NCI-H1436 (cell line): Measurements from ENCODE around the gene EGLN2.
"Not testable (repeated sequence)": the region's sequence is repeated elsewhere in the genome, so short reads cannot be mapped to it uniquely, and the experiment has no call there.

Experiments used
- DNase-seq: peaks from one replicate; lab custom pipeline; 2025; lab: John Stamatoyannopoulos, UW

EGLN2 gene

GRCh38 chr19:40798683-40799557 lies at the start of gene EGLN2:
TSS of gene EGLN2 (plus strand) at chr19:40799191. CDS start at chr19:40800573, 1,382 bp downstream.
- DNase-seq = peak; percentile 99

- peak; percentile 100 for DNase-seq
Observed at GRCh38 chr19:40750058-40750873, 48.7 kb upstream of the EGLN2 start, which contains the start of gene ACTMAP. TSS of gene ACTMAP (minus strand) at chr19:40750477. CDS start at chr19:40749803, 674 bp downstream.

GRCh38 chr19:40750874-40751537 lies 48.0 kb upstream of the EGLN2 start, which contains the start of gene SNRPA:
TSS of gene SNRPA (plus strand) at chr19:40751203. CDS start at chr19:40751409, 206 bp downstream.
- DNase-seq = peak; percentile 98

- no peak for DNase-seq
Observed at GRCh38 chr19:40752257-40752781, 46.7 kb upstream of the EGLN2 start.

GRCh38 chr19:40754611-40755247 lies 44.3 kb upstream of the EGLN2 start:
- no peak for DNase-seq

- no peak for DNase-seq
Observed at GRCh38 chr19:40755248-40755624, 43.8 kb upstream of the EGLN2 start.

GRCh38 chr19:40755791-40756190 lies 43.2 kb upstream of the EGLN2 start:
- no peak for DNase-seq

- DNase-seq = no peak
Observed at GRCh38 chr19:40756502-40757110, 42.4 kb upstream of the EGLN2 start.

- no peak for DNase-seq
Observed at GRCh38 chr19:40758491-40758890, 40.5 kb upstream of the EGLN2 start.

GRCh38 chr19:40759352-40759751 lies 39.6 kb upstream of the EGLN2 start:
- no peak for DNase-seq

GRCh38 chr19:40762754-40763470 lies 36.1 kb upstream of the EGLN2 start:
- DNase-seq = no peak

GRCh38 chr19:40763526-40763925 lies 35.5 kb upstream of the EGLN2 start:
- DNase-seq = no peak

GRCh38 chr19:40763963-40764362 lies 35.0 kb upstream of the EGLN2 start:
- DNase-seq = no peak

GRCh38 chr19:40766385-40766784 lies 32.6 kb upstream of the EGLN2 start:
- not testable (repeated sequence) for DNase-seq

- DNase-seq = no peak
Observed at GRCh38 chr19:40768869-40769268, 30.1 kb upstream of the EGLN2 start.

GRCh38 chr19:40771101-40771862 lies 27.7 kb upstream of the EGLN2 start:
- DNase-seq = not testable (repeated sequence)

- DNase-seq = no peak
Observed at GRCh38 chr19:40774916-40775631, 23.9 kb upstream of the EGLN2 start, which contains the start of gene MIA. TSS of gene MIA (plus strand) at chr19:40775521. CDS start at chr19:40775543, 22 bp downstream.

GRCh38 chr19:40775632-40776022 lies 23.4 kb upstream of the EGLN2 start:
- DNase-seq = no peak

GRCh38 chr19:40776364-40776763 lies 22.6 kb upstream of the EGLN2 start:
- no peak for DNase-seq
